SU-DHL-6 (cell line): ENCODE results near the gene HOXD10.

Experiments used
- H2AFZ ChIP-seq: fragments of 200-600 bp; sonication (generic); 2 replicates; pipeline ENCODE4 v1.6.1; 2014; ENCODE audit warnings: low read depth, mild to moderate bottlenecking, moderate library complexity, mixed read lengths, antibody characterized with exemption, low read length; ENCODE audit not compliant: severe bottlenecking
- H3F3A ChIP-seq: fragments of 200-600 bp; shearing (Covaris generic); 2 replicates; pipeline ENCODE4 v1.6.0; 2016; ENCODE audit warnings: antibody characterized with exemption, mild to moderate bottlenecking; ENCODE audit not compliant: insufficient read depth
- H3K27ac ChIP-seq: fragments of 200-600 bp; sonication (generic); 2 replicates; pipeline ENCODE4 v1.5.1; 2016; ENCODE audit warnings: low read depth, mild to moderate bottlenecking, low read length, moderate library complexity, mixed read lengths
- H3K27me3 ChIP-seq: fragments of 200-600 bp; sonication (generic), shearing (Covaris generic); 2 replicates; pipeline ENCODE4 v1.6.0; 2014; ENCODE audit warnings: mild to moderate bottlenecking, low read length
- H3K36me3 ChIP-seq: fragments of 200-600 bp; sonication (generic); 2 replicates; pipeline ENCODE4 v1.6.1; 2014; ENCODE audit warnings: mild to moderate bottlenecking, low read length, mixed read lengths
- H3K4me2 ChIP-seq: fragments of 300-600, 200-600 bp; shearing (Covaris generic), sonication (generic); 2 replicates; pipeline ENCODE4 v1.6.0; 2014; ENCODE audit warnings: low read length, low read depth, mild to moderate bottlenecking; ENCODE audit not compliant: poor library complexity, severe bottlenecking
- H3K4me3 ChIP-seq: fragments of 200-600 bp; sonication (generic); 2 replicates; pipeline ENCODE4 v1.5.1; 2014; ENCODE audit warnings: antibody characterized with exemption, low read length, mild to moderate bottlenecking, mixed read lengths; ENCODE audit not compliant: insufficient read depth, poor library complexity, severe bottlenecking
- H3K79me2 ChIP-seq: fragments of 200-600 bp; sonication (generic); 2 replicates; pipeline ENCODE4 v1.6.1; 2014; ENCODE audit warnings: mild to moderate bottlenecking, low read length, moderate library complexity; ENCODE audit not compliant: insufficient read depth
- H3K9ac ChIP-seq: fragments of 200-600 bp; sonication (generic); 2 replicates; pipeline ENCODE4 v1.7.0; 2014; ENCODE audit warnings: mild to moderate bottlenecking, low read length
- H3K9me2 ChIP-seq: fragments of 200-600 bp; sonication (generic); replicated peaks from 2 replicates; pipeline ENCODE4 v1.6.1; 2014; ENCODE audit warnings: low read length; ENCODE audit not compliant: insufficient read depth
- H3K9me3 ChIP-seq: fragments of 200-600 bp; sonication (generic); 2 replicates; pipeline ENCODE4 v1.6.1; 2014; ENCODE audit warnings: low read length, mixed read lengths; ENCODE audit not compliant: insufficient read depth
- H4K20me1 ChIP-seq: fragments of 200-600 bp; sonication (generic); 2 replicates; pipeline ENCODE4 v1.6.1; 2014; ENCODE audit warnings: low read depth, mild to moderate bottlenecking, antibody characterized with exemption, low read length, moderate library complexity, mixed read lengths
- EZH2phosphoT487 ChIP-seq: fragments of 200-600 bp; sonication (generic), shearing (Covaris generic); conservative IDR thresholded peaks from 2 replicates; pipeline ENCODE4 v1.6.1; 2018; ENCODE audit warnings: mild to moderate bottlenecking, antibody characterized with exemption, low read length, moderate library complexity, mixed read lengths
- TF ChIP-seq, protein P1 (sequence below): fragments of 200-600 bp; sonication (generic); IDR thresholded peaks from one replicate; pipeline ENCODE4 v1.5.1; 2017; ENCODE audit warnings: antibody characterized with exemption, mild to moderate bottlenecking, low read length, moderate library complexity; ENCODE audit not compliant: insufficient read depth, poor library complexity, severe bottlenecking

HOXD10 gene

GRCh38 chr2:176080540-176081375, 35.8 kb upstream of the HOXD10 start:
- Histone ChIP-seq H3K9me2 (no peaks in the 10 kb centered on the region), H3F3A (no peaks in the 10 kb centered on the region), H3K36me3 (no peaks in the 10 kb centered on the region), H4K20me1 (no peaks in the 10 kb centered on the region), H3K4me3 (no peak overlapping the region), H3K4me2 (no peak overlapping the region), H3K9me3 (no peaks in the 10 kb centered on the region), H2AFZ (no peak overlapping the region), H3K27me3 (no peaks in the 10 kb centered on the region), H3K79me2 (no peaks in the 10 kb centered on the region), H3K27ac (no peak overlapping the region), H3K9ac (no peak overlapping the region)
- no peak for TF ChIP-seq EZH2phosphoT487
- TF ChIP-seq, protein P1, sequence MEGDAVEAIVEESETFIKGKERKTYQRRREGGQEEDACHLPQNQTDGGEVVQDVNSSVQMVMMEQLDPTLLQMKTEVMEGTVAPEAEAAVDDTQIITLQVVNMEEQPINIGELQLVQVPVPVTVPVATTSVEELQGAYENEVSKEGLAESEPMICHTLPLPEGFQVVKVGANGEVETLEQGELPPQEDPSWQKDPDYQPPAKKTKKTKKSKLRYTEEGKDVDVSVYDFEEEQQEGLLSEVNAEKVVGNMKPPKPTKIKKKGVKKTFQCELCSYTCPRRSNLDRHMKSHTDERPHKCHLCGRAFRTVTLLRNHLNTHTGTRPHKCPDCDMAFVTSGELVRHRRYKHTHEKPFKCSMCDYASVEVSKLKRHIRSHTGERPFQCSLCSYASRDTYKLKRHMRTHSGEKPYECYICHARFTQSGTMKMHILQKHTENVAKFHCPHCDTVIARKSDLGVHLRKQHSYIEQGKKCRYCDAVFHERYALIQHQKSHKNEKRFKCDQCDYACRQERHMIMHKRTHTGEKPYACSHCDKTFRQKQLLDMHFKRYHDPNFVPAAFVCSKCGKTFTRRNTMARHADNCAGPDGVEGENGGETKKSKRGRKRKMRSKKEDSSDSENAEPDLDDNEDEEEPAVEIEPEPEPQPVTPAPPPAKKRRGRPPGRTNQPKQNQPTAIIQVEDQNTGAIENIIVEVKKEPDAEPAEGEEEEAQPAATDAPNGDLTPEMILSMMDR, result no peak

GRCh38 chr2:176081376-176081836, 35.2 kb upstream of the HOXD10 start:
- no peak for TF ChIP-seq EZH2phosphoT487
- TF ChIP-seq, protein P1, result no peak
- no peak overlapping the region for H3K4me2 ChIP-seq

GRCh38 chr2:176081837-176082524, 34.6 kb upstream of the HOXD10 start:
- H3K9me2 ChIP-seq, result no peaks in the 10 kb centered on the region
- no peak overlapping the region for H3K4me2 ChIP-seq
- no peaks in the 10 kb centered on the region for H4K20me1 ChIP-seq
- H3K27me3 ChIP-seq, result no peaks in the 10 kb centered on the region
- no peak overlapping the region for H3K27ac ChIP-seq
- H3K4me3 ChIP-seq, result no peak overlapping the region
- TF ChIP-seq, protein P1, result no peak
- TF ChIP-seq EZH2phosphoT487, result no peak
- no peak overlapping the region for H2AFZ ChIP-seq
- no peaks in the 10 kb centered on the region for H3K79me2 ChIP-seq
- H3F3A ChIP-seq, result no peaks in the 10 kb centered on the region
- no peaks in the 10 kb centered on the region for H3K36me3 ChIP-seq
- H3K9ac ChIP-seq, result no peak overlapping the region
- H3K9me3 ChIP-seq, result no peaks in the 10 kb centered on the region

More at GRCh38 chr2:176081376-176081836, 35.2 kb upstream of the HOXD10 start:
- Histone ChIP-seq H3K9ac (no peak overlapping the region), H3K4me3 (no peak overlapping the region), H3K79me2 (no peaks in the 10 kb centered on the region), H3K9me3 (no peaks in the 10 kb centered on the region), H3F3A (no peaks in the 10 kb centered on the region), H3K27me3 (no peaks in the 10 kb centered on the region), H2AFZ (no peak overlapping the region), H4K20me1 (no peaks in the 10 kb centered on the region), H3K27ac (no peak overlapping the region), H3K36me3 (no peaks in the 10 kb centered on the region), H3K9me2 (no peaks in the 10 kb centered on the region)
